HG02678 (cell line): Measurements from ENCODE around the gene AVL9.

Experiments used
- ATAC-seq: cut with Tn5 transposase; IDR thresholded peaks from one replicate; pipeline ENCODE4 v1.9.1; 2021; ENCODE audit warnings: mild to moderate bottlenecking, moderate library complexity; ENCODE audit not compliant: unreplicated experiment

The AVL9 gene

GRCh38 chr7:32533276-32534029, 38.2 kb downstream of the AVL9 start:
- no peak for ATAC-seq

- ATAC-seq: no peak
These were observed 39.9 kb downstream of the AVL9 start for GRCh38 chr7:32535162-32535702.

GRCh38 chr7:32536016-32536415, 40.7 kb downstream of the AVL9 start:
- no peak for ATAC-seq

GRCh38 chr7:32536585-32536984, 41.3 kb downstream of the AVL9 start:
- no peak for ATAC-seq

- no peak for ATAC-seq
These were observed 42.5 kb downstream of the AVL9 start for GRCh38 chr7:32537760-32538159.

GRCh38 chr7:32539366-32539765, 44.1 kb downstream of the AVL9 start:
- no peak for ATAC-seq

- ATAC-seq: no peak
These were observed 44.7 kb downstream of the AVL9 start for GRCh38 chr7:32539919-32540531.

- no peak for ATAC-seq
These were observed 47.3 kb downstream of the AVL9 start for GRCh38 chr7:32542595-32542994.

- ATAC-seq: no peak
These were observed 64.2 kb downstream of the AVL9 start for GRCh38 chr7:32559480-32559879.

- ATAC-seq: no peak
These were observed 64.8 kb downstream of the AVL9 start for GRCh38 chr7:32560075-32560474.

GRCh38 chr7:32561613-32562012, 66.3 kb downstream of the AVL9 start:
- no peak for ATAC-seq

- no peak for ATAC-seq
These were observed 69.3 kb downstream of the AVL9 start for GRCh38 chr7:32564542-32564941.

GRCh38 chr7:32569388-32570289, 74.3 kb downstream of the AVL9 start:
- ATAC-seq: no peak

GRCh38 chr7:32573110-32573687, 77.9 kb downstream of the AVL9 start:
- ATAC-seq: no peak

- no peak for ATAC-seq
These were observed 79.3 kb downstream of the AVL9 start for GRCh38 chr7:32574626-32575025.

- no peak for ATAC-seq
These were observed 82.1 kb downstream of the AVL9 start for GRCh38 chr7:32577421-32577820.

- ATAC-seq: no peak
These were observed 84.5 kb downstream of the AVL9 start for GRCh38 chr7:32579776-32580175.

GRCh38 chr7:32580646-32581045, 85.4 kb downstream of the AVL9 start:
- no peak for ATAC-seq

- no peak for ATAC-seq
These were observed 86.7 kb downstream of the AVL9 start for GRCh38 chr7:32582036-32582435.

- ATAC-seq: no peak
These were observed 88.5 kb downstream of the AVL9 start for GRCh38 chr7:32583791-32584190.
